NCI-H748 (cell line): ENCODE results near the gene GUCY1A2.
"Not testable (repeated sequence)": the region's sequence is repeated elsewhere in the genome, so short reads cannot be mapped to it uniquely, and the experiment has no call there.

Source experiments
- DNase-seq: peaks from one replicate; lab custom pipeline; 2025; ENCODE audit not compliant: unreplicated experiment; lab: John Stamatoyannopoulos, UW

Gene GUCY1A2

GRCh38 chr11:107018219-107018901 lies at the start of gene GUCY1A2:
GUCY1A2 (minus strand) TSS chr11:107018476; CDS start chr11:107018055, 421 bp downstream.
- peak; percentile 66 for DNase-seq

GRCh38 chr11:107054391-107054790 lies 36.1 kb upstream of the GUCY1A2 start:
- no peak for DNase-seq

GRCh38 chr11:107051332-107051731 lies 33.1 kb upstream of the GUCY1A2 start:
- DNase-seq = not testable (repeated sequence)

- DNase-seq = not testable (repeated sequence)
Measured at GRCh38 chr11:107050899-107051298, 32.6 kb upstream of the GUCY1A2 start.

GRCh38 chr11:107050121-107050520 lies 31.8 kb upstream of the GUCY1A2 start:
- no peak for DNase-seq

- DNase-seq = no peak
Measured at GRCh38 chr11:107044503-107044902, 26.2 kb upstream of the GUCY1A2 start.

GRCh38 chr11:107043242-107044006 lies 25.1 kb upstream of the GUCY1A2 start:
- DNase-seq = no peak

GRCh38 chr11:107042748-107043147 lies 24.5 kb upstream of the GUCY1A2 start:
- no peak for DNase-seq

GRCh38 chr11:107041088-107041444 lies 22.8 kb upstream of the GUCY1A2 start:
- no peak for DNase-seq

GRCh38 chr11:107040433-107041087 lies 22.3 kb upstream of the GUCY1A2 start:
- no peak for DNase-seq

- no peak for DNase-seq
Measured at GRCh38 chr11:107025673-107026072, 7.4 kb upstream of the GUCY1A2 start.

- DNase-seq = no peak
Measured at GRCh38 chr11:107020594-107020993, 2.3 kb upstream of the GUCY1A2 start.

GRCh38 chr11:107018902-107019493 lies 722 bp upstream of the GUCY1A2 start:
- peak; percentile 34 for DNase-seq

GRCh38 chr11:107017433-107018218 lies 650 bp downstream of the GUCY1A2 start:
- peak; percentile 78 for DNase-seq

- no peak for DNase-seq
Measured at GRCh38 chr11:107017104-107017432, 1.2 kb downstream of the GUCY1A2 start.

- no peak for DNase-seq
Measured at GRCh38 chr11:107014871-107015270, 3.4 kb downstream of the GUCY1A2 start.

GRCh38 chr11:107011977-107012376 lies 6.3 kb downstream of the GUCY1A2 start:
- no peak for DNase-seq

GRCh38 chr11:107009190-107009589 lies 9.1 kb downstream of the GUCY1A2 start:
- DNase-seq = no peak

- DNase-seq = no peak
Measured at GRCh38 chr11:107006076-107006833, 12.0 kb downstream of the GUCY1A2 start.

GRCh38 chr11:106999196-106999595 lies 19.1 kb downstream of the GUCY1A2 start:
- no peak for DNase-seq
